Measurements from ENCODE around the gene HSD17B1.
"Not testable (repeated sequence)": the region's sequence is repeated elsewhere in the genome, so short reads cannot be mapped to it uniquely, and the experiment has no call there.

HSD17B1 gene

GRCh38 chr17:42526031-42526444 lies 26.7 kb upstream of the HSD17B1 start:
- no peak for DNase-seq

- DNase-seq, result no peak
Observed at GRCh38 chr17:42527932-42528331, 24.8 kb upstream of the HSD17B1 start.

GRCh38 chr17:42529061-42529460 lies 23.7 kb upstream of the HSD17B1 start:
- DNase-seq, result no peak

- DNase-seq, result no peak
Observed at GRCh38 chr17:42530952-42531454, 21.7 kb upstream of the HSD17B1 start.

GRCh38 chr17:42531455-42532354 lies 21.0 kb upstream of the HSD17B1 start:
- peak; percentile 60 for DNase-seq

GRCh38 chr17:42535155-42536047 lies 17.3 kb upstream of the HSD17B1 start:
- DNase-seq, result peak; percentile 50

GRCh38 chr17:42536048-42536371 lies 16.7 kb upstream of the HSD17B1 start, which contains the start of gene NAGLU:
NAGLU (plus strand) TSS chr17:42536241; CDS start chr17:42536273, 32 bp downstream.
- peak; percentile 82 for DNase-seq

- peak; percentile 67 for DNase-seq
Observed at GRCh38 chr17:42536372-42537155, 16.2 kb upstream of the HSD17B1 start.

GRCh38 chr17:42537156-42537805 lies 15.4 kb upstream of the HSD17B1 start:
- no peak for DNase-seq

- DNase-seq, result no peak
Observed at GRCh38 chr17:42537826-42538451, 14.8 kb upstream of the HSD17B1 start.

GRCh38 chr17:42538482-42538881 lies 14.2 kb upstream of the HSD17B1 start:
- no peak for DNase-seq

- not testable (repeated sequence) for DNase-seq
Observed at GRCh38 chr17:42540558-42540957, 12.2 kb upstream of the HSD17B1 start.

- no peak for DNase-seq
Observed at GRCh38 chr17:42541041-42541833, 11.5 kb upstream of the HSD17B1 start.

GRCh38 chr17:42543190-42544079 lies 9.3 kb upstream of the HSD17B1 start:
- DNase-seq, result no peak

GRCh38 chr17:42544874-42545283 lies 7.8 kb upstream of the HSD17B1 start:
- DNase-seq, result no peak

- DNase-seq, result not testable (repeated sequence)
Observed at GRCh38 chr17:42545755-42546505, 6.8 kb upstream of the HSD17B1 start.

- no peak for DNase-seq
Observed at GRCh38 chr17:42547001-42547461, 5.7 kb upstream of the HSD17B1 start.

GRCh38 chr17:42547698-42548069 lies 5.0 kb upstream of the HSD17B1 start:
- DNase-seq, result no peak
